D721Med (cell line): ENCODE results near the gene SPAG6.

Experiments
- DNase-seq: peaks from one replicate; pipeline ENCODE4 v3.0.0; 2011; ENCODE audit warnings: low spot score; ENCODE audit not compliant: insufficient read length
- FAIRE-seq: peaks from 2 replicates; lab custom pipeline; 2011; peaks lifted over from hg19 to GRCh38; lab: Jason Lieb, UNC
- TF ChIP-seq, protein P1 (sequence below): IDR thresholded peaks from 2 replicates; pipeline ENCODE4 v1.5.1; 2012; ENCODE audit warnings: mild to moderate bottlenecking, control low read depth; ENCODE audit not compliant: insufficient read depth; ENCODE audit errors: missing control alignments

The SPAG6 gene

DNA sequence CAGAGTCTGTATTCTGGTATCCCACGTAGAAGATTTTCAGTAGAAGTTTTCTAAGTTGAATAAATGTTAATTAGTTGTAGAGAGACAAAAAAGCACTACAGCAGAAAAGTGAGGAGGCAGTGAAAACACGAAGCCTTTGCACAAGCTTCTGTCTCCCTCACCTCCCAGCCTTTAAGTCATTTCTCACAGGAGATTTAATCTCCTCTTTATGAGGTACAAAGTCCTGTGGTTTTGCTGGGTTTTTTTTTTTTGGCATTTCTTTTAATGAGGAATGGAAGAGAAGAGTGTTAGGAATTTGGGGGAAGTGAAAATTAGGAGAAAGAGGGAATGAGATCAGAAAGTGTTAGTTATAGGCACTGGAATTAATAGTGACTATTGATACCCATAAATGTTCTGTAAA is 21.5 kb downstream of the SPAG6 start:
- DNase-seq (no peak), FAIRE-seq (no peak)
- TF ChIP-seq, protein P1, sequence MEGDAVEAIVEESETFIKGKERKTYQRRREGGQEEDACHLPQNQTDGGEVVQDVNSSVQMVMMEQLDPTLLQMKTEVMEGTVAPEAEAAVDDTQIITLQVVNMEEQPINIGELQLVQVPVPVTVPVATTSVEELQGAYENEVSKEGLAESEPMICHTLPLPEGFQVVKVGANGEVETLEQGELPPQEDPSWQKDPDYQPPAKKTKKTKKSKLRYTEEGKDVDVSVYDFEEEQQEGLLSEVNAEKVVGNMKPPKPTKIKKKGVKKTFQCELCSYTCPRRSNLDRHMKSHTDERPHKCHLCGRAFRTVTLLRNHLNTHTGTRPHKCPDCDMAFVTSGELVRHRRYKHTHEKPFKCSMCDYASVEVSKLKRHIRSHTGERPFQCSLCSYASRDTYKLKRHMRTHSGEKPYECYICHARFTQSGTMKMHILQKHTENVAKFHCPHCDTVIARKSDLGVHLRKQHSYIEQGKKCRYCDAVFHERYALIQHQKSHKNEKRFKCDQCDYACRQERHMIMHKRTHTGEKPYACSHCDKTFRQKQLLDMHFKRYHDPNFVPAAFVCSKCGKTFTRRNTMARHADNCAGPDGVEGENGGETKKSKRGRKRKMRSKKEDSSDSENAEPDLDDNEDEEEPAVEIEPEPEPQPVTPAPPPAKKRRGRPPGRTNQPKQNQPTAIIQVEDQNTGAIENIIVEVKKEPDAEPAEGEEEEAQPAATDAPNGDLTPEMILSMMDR = no peak

DNA sequence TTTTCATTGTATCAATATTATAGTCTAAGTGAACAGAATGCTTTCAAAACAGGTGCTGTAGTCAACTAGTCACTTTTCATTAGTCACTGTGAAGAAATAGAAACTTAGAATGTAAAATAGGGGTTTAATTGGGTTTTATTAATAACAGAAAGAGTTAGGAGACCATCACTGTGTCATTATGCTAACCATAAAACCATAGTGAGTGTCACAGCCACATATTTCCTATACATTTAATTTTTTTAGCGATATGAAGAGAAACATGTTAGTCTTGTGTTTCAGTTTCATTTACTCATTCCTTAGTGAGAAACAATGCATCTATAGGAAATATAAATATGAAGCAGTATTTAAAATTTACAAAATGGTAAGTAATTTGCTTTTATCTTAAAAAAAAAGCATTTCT is 22.2 kb downstream of the SPAG6 start:
- no peak for DNase-seq
- TF ChIP-seq, protein P1 = no peak
- FAIRE-seq = no peak

DNA sequence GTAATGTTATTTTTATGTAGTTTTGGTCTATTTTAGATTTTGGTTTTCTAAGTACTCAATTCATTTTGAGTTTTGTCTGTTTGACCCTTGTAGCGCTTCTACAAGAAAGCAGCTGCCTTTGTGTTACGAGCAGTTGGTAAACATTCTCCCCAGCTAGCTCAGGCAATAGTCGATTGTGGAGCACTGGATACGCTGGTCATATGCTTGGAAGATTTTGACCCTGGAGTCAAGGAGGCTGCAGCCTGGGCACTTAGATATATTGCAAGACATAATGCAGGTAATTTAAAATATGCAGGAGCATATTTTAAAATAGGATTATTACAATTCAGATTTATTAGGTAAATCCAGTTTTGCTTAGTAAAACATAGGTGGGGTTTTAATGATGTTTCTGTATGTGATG is 23.1 kb downstream of the SPAG6 start:
- no peak for DNase-seq
- TF ChIP-seq, protein P1 = no peak
- no peak for FAIRE-seq

DNA sequence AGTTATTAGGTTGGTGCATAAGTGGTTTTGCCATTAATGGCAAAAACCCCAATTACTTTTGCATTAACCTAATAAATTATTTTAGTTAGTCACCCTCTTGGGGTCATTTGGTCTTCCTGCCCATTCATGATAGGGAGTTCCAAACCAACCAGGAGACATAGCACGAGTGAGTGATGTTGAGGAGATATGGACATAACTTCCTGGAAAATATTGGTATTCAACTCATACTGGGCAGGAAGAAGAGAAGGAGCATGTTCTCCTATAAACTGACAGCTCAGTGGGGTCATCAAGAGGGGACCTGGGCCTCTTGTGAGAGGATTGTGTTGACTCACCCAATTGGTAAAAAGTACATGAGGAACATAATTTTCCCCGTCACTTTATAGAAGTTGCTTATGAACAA is 23.7 kb downstream of the SPAG6 start:
- TF ChIP-seq, protein P1 = no peak
- FAIRE-seq (no peak), DNase-seq (no peak)

DNA sequence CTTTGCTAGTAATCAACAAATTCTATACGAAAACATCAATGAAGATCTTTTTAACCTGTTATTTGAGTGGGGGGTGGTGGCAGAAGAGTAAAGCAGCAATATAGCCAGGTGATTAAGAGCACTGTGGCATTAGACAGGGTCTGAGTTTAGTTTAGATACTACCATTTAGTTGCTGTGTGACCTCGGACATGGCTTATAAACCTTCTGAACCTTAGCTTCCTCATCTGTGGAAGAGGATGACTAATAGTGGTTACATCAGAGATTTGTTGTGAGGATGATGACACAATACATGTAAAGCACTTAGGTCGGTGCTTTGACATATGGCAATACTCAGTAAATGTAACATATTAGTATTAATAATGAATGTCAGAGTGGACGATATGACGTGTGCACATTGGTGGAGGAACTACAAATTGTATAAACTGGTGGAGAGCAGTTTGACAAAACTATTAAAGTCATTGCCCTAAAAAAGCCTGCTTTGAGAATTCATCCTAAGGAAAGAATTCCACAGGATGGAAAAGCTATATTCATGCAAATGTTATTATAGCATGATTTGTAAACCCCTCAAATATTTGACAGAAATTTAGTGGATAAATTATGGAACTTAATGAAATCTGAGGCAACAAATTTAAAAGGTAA is 24.3 kb downstream of the SPAG6 start:
- FAIRE-seq = no peak
- TF ChIP-seq, protein P1 = no peak
- DNase-seq = no peak

DNA sequence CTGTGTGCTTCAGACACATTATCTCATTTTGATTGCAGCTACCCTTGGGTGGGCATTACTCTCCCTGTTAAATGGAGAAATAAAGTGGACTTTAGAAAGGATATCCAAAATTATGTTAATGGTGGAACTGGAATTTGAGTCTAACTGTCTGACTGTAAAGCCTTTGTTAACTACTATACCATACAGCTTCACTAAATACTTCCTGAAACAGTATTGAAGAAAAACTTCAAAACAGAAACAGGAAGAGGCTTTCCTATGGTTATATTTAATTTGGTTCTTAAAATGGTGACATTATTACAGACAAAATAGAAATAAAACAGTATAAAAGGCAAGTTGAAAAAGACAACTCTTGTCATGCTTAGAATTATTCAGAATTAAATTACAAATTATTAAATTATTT is 25.0 kb downstream of the SPAG6 start:
- DNase-seq = no peak
- no peak for FAIRE-seq

DNA sequence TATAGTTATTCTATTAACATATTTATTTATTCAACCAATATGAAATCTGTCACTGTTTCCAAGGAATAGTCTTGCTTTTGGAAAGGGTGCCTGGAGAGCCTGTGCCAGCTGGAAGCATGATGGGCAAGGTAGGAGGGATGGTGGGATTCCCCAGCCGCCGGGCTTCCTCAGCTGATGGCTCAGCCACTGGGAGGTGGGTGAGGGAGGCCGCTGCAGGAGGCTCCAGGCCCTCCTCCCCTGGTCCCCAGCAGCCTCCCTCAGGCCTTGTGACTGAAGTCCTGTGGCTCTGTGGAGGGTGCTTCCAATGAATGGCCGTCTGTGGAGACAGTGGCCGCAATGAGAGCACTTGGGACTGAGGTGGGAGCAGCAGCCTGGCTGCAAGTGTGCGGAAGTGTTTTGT is 27.0 kb downstream of the SPAG6 start:
- DNase-seq = no peak
- TF ChIP-seq, protein P1 = no peak
- no peak for FAIRE-seq

More for the DNA sequence above, 25.0 kb downstream of the SPAG6 start:
- TF ChIP-seq, protein P1 = no peak
